ENCODE measurements around the gene UCK2.
A peak's percentile ranks its signal among the peaks of the same experiment; 100 is the strongest.

Gene UCK2

DNA sequence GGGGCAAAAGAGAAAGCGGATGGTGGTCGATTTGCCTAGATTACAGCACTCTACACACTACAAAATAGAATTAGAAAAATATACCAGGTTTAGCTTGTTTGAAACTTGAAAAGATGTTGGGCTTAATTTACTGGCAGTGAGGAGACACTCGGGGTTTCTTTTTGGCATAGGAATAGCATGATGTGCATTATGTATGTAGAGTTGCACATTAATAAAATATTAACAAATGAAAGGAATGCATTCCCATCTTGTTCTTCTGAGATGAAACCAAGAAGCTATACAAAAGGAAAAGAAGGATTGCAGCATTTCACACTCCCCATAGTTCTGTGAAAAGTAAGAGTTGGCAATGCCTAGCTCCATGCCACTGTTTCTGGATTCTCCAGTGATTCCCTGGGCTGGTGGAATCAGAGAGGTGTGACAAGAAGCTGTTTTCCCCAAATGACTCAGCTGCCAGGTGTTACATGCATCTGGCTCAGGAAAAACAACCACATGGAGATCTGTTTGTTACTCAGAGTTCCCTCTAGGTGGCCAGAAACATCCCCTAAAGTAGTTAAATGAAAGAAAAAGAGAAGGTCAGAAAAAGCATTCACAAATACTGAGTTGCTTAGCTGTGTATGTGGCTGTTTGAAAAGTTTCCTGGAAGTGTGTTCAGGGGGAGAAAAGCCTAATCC lies 115.6 kb downstream of the UCK2 start:
- no peak overlapping the region for H3K4me3 ChIP-seq (replicated peaks in 1 of 2; ENCODE audit: low read depth in 2 of 2, low read length in 2 of 2)
- DNase-seq (ENCODE audit: low read depth in 2 of 2), result peak in 1 of 2 donors; percentile 11
- TF ChIP-seq, protein P1, sequence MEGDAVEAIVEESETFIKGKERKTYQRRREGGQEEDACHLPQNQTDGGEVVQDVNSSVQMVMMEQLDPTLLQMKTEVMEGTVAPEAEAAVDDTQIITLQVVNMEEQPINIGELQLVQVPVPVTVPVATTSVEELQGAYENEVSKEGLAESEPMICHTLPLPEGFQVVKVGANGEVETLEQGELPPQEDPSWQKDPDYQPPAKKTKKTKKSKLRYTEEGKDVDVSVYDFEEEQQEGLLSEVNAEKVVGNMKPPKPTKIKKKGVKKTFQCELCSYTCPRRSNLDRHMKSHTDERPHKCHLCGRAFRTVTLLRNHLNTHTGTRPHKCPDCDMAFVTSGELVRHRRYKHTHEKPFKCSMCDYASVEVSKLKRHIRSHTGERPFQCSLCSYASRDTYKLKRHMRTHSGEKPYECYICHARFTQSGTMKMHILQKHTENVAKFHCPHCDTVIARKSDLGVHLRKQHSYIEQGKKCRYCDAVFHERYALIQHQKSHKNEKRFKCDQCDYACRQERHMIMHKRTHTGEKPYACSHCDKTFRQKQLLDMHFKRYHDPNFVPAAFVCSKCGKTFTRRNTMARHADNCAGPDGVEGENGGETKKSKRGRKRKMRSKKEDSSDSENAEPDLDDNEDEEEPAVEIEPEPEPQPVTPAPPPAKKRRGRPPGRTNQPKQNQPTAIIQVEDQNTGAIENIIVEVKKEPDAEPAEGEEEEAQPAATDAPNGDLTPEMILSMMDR (IDR thresholded peaks at IDR 0.05; ENCODE audit: low read depth, low read length), result no peak

- no peak overlapping the region for H3K4me3 ChIP-seq (replicated peaks in 1 of 2; ENCODE audit: low read depth in 2 of 2, low read length in 2 of 2)
- DNase-seq (ENCODE audit: low read depth in 2 of 2), result no peak
- TF ChIP-seq, protein P1 (IDR thresholded peaks at IDR 0.05; ENCODE audit: low read depth, low read length), result no peak
Observed at GRCh38 chr1:165945911-165946310, 118.5 kb downstream of the UCK2 start.

DNA sequence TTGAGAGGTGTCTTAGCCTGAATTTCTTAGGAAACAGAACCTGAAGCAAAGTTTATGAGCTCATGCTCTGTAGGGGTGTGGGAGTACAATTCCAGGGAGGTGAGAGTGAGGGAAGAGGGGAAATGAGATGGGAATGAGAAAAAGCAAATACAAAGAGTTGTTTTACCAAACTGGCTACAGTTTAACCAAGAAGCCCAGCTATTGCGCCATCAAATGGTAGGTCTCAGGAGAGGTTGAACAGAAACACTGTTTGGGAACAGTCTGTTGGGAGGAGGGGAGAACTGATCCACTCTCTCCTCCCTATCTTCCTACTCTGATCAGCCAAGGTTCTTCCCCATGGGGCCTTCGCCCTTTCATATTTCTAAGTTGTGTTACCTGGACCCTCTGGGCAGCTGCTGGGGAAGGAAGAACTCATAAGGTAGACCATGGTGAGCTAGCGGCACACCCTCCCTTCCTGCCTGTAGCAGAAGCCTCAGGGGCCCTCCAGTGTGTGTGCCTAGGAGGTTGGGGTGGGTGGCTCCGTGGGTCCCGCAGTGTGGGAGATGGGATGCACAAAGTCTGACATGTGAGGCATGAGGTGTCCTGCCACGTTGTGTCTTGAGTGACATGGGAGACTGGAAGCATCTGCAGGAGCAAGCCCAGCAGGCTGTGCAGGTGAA lies 120.5 kb downstream of the UCK2 start:
- no peak for DNase-seq (ENCODE audit: low read depth in 2 of 2)
- TF ChIP-seq, protein P1 (IDR thresholded peaks at IDR 0.05; ENCODE audit: low read depth, low read length), result no peak
- no peak overlapping the region for H3K4me3 ChIP-seq (replicated peaks in 1 of 2; ENCODE audit: low read depth in 2 of 2, low read length in 2 of 2)

DNA sequence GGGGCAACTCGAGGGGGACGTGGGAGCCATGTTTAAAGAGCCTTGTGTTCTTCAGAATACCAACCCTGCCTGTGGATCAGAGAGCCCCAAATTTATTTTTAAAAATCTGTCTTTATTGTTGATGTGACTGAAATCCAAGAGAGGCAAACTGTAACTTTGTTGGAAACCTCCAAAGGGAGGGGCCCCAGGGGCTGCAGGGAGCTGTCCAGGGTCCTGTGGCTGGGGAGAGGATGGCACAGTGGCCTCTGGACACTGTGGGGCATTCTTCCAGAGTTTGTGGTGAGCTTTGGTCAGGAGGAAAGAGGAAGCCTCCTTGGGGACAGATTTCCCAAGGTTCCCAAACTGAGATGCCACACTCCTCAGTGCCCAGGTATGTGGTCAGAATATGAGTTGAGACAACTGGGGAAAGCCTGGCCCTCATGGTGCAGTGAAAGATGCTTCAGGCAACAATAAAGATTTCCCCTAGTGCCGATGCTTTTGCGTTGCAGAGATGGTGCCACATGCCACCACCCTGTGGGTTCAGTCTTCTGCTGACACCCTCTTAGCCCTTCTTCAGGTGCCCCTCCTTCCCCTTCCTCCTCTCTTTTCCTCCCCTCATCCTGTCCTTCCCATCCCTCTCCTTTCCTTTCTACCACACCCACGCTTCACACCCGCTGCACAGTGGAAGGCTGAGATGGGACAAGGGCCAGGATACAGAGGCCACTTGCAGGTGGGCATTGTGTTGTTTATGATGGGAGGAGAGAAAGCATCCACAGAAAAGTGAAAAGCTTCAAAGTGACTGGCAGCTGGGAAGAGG lies 122.1 kb downstream of the UCK2 start:
- TF ChIP-seq, protein P1 (IDR thresholded peaks at IDR 0.05; ENCODE audit: low read depth, low read length), result no peak
- peak in 1 of 2 donors; percentile 13 for DNase-seq (ENCODE audit: low read depth in 2 of 2)
- no peak overlapping the region for H3K4me3 ChIP-seq (replicated peaks in 1 of 2; ENCODE audit: low read depth in 2 of 2, low read length in 2 of 2)

GRCh38 chr1:165954940-165955339 lies 127.5 kb downstream of the UCK2 start:
- no peak overlapping the region for H3K4me3 ChIP-seq (replicated peaks in 1 of 2; ENCODE audit: low read depth in 2 of 2, low read length in 2 of 2)
- DNase-seq (ENCODE audit: low read depth in 2 of 2), result peak; percentile 71 to 80

GRCh38 chr1:165958306-165958705 lies 130.9 kb downstream of the UCK2 start:
- no peak overlapping the region for H3K4me3 ChIP-seq (replicated peaks in 1 of 2; ENCODE audit: low read depth in 2 of 2, low read length in 2 of 2)
- TF ChIP-seq, protein P1 (IDR thresholded peaks at IDR 0.05; ENCODE audit: low read depth, low read length), result no peak
- no peak for DNase-seq (ENCODE audit: low read depth in 2 of 2)

More at GRCh38 chr1:165954940-165955339, 127.5 kb downstream of the UCK2 start:
- TF ChIP-seq, protein P1 (IDR thresholded peaks at IDR 0.05; ENCODE audit: low read depth, low read length), result no peak

All from cardiac fibroblast (primary cell).